Adrenal gland (tissue), 12 donors: Measurements from ENCODE around the gene CHRNA3. TPM values are rescaled to one million over a fixed set of nuclear protein-coding genes. Genes with fewer than 3 reads are reported as not detected.
A peak's percentile ranks its signal among the peaks of the same experiment; 100 is the strongest.

Experiments
- DNase-seq, 7 donors: peaks; one replicate each; pipeline ENCODE4 v3.0.0-alpha.2; 2019 to 2020
- H3K27ac ChIP-seq, 5 donors: fragments of 200-600 bp; sonication (generic) in 4 of 5; 1 replicate in 3 of 5; 2 replicates in 2 of 5; pipeline versions ENCODE4 v1.5.1 to v1.8.0; 2016 to 2020; ENCODE audit warnings: mild to moderate bottlenecking in 1 of 5
- H3K27me3 ChIP-seq: fragments of 200-600 bp; 2 replicates; pipeline ENCODE4 v1.8.0; 2021
- H3K36me3 ChIP-seq, 2 donors: fragments of 200-600 bp; replicated peaks in 1 of 2; 1 replicate in 1 of 2; 2 replicates in 1 of 2; pipeline versions ENCODE4 v1.5.1 to v1.8.0; 2018 to 2022
- H3K4me1 ChIP-seq, 2 donors: fragments of 200-600 bp; replicated peaks in 1 of 2; 1 replicate in 1 of 2; 2 replicates in 1 of 2; pipeline versions ENCODE4 v1.5.1 to v1.8.0; 2018 to 2021
- H3K4me3 ChIP-seq, 4 donors: fragments of 200-600 bp; sonication (generic) in 3 of 4; one replicate each; pipeline ENCODE4 v1.5.1; 2016 to 2018
- H3K9me3 ChIP-seq, 3 donors: fragments of 200-600 bp; sonication (generic) in 1 of 3; replicated peaks in 1 of 3; 1 replicate in 2 of 3; 2 replicates in 1 of 3; pipeline versions ENCODE4 v1.5.1 to v1.8.0; 2016 to 2021
- CTCF ChIP-seq, 6 experiments: fragments of 450-650 bp in 4 of 6; fragments of 200-600 bp in 2 of 6; sonication (generic) in 1 of 6; IDR thresholded peaks; 1 replicate in 5 of 6; 2 replicates in 1 of 6; pipeline versions ENCODE4 v1.5.1 to v1.8.0; 2016 to 2021; ENCODE audit warnings: antibody characterized with exemption in 6 of 6, mild to moderate bottlenecking in 2 of 6, moderate library complexity in 1 of 6
- POLR2A ChIP-seq, 2 donors: fragments of 450-650 bp; IDR thresholded peaks; one replicate each; pipeline ENCODE4 v1.6.1; 2017; ENCODE audit warnings: antibody characterized with exemption in 2 of 2, mild to moderate bottlenecking in 2 of 2, moderate library complexity in 1 of 2
- WGBS, 4 donors: extraction: QIAGEN DNeasy Blood & Tissue Kit in 2 of 4; methylation state at CpG; one replicate each; pipeline versions ENCODE4 v1.1.5 to v1.1.7; 2013 to 2017; 5-methylcytosine and 5-hydroxymethylcytosine counted together
- intact Hi-C, 2 donors: fragments of 100-400 bp; cut with DNase I; formaldehyde crosslinking; loops; one replicate each; pipeline versions ENCODE4 v1.14.1 to v1.15.0; 2022 to 2023
- polyA plus RNA-seq, 3 donors: library from polyadenylated mRNA; stranded (reverse); fragments of 200-250 nt in 2 of 3; fragments of 350-450 nt in 1 of 3; fragmentation: Illumina TruSeq in 1 of 3; extraction: RNeasy Lipid Tissue Mini Kit (QIAGEN cat#74804) in 1 of 3; gene quantifications; one replicate each; pipeline ENCODE4 v1.2.3, GENCODE V29; 2013 to 2014
- total RNA-seq, 9 donors: library from RNA; depleted of rRNA in 4 of 9; stranded (reverse); fragments of >200 nt in 4 of 9; fragments of 120-200 nt in 1 of 9; fragmentation: NEBNext Ultra II Directional in 1 of 9; extraction: Animal tissue kit (Norgen Biotek cat#: 25700) in 1 of 9; gene quantifications; one replicate each; pipeline versions ENCODE4 v1.1.0 to v1.2.4, GENCODE V29; 2013 to 2023
- donor health status: healthy with polysubstance abuse.
- donor health status: Bipolar disorder and iron deficiency.
- donor health status: DM: yes; HTN: yes; CAD: no.
- donor health status: DM: no; HTN: no; CAD: no.
- donor health status: DM: no; HTN: no; CAD: no.
- donor health status: DM: yes; HTN: yes; CAD: no.

Gene CHRNA3
- total and polyA plus RNA-seq, 12 donors = 0.43 to 62.6 (median 11.3) TPM

- Histone ChIP-seq H3K27me3 (peaks cover 15% of the 10 kb centered on the region), H3K9me3 (no peaks in the 10 kb centered on the region), H3K4me1 (peaks cover 0 to 11% of the 10 kb centered on the region in 2 donors), H3K36me3 (no peaks in the 10 kb centered on the region), H3K4me3 (no peak overlapping the region), H3K27ac (peak overlapping the region in 1 of 5 donors; percentile 47)
- intact Hi-C loops = no loop called here
- WGBS, 4 donors = 81 to 94% (median 83%) methylated on average over 10 to 17 of the region's 17 CpGs
- DNase-seq = peak in 1 of 7 donors; percentile 47
- no peak for TF ChIP-seq CTCF (IDR thresholded peaks at IDR 0.05)
- TF ChIP-seq POLR2A (IDR thresholded peaks at IDR 0.05) = no peak
These were observed 4.1 kb upstream of the CHRNA3 start for GRCh38 chr15:78624651-78625590.

GRCh38 chr15:78623786-78624497, 3.1 kb upstream of the CHRNA3 start:
- 85 to 91% (median 88%) methylated on average over 7 of the region's 7 CpGs for WGBS, 4 donors
- Histone ChIP-seq H3K27me3 (peaks cover 25% of the 10 kb centered on the region), H3K4me1 (peaks cover 0 to 11% of the 10 kb centered on the region in 2 donors), H3K4me3 (no peak overlapping the region), H3K9me3 (no peaks in the 10 kb centered on the region), H3K36me3 (no peaks in the 10 kb centered on the region), H3K27ac (no peak overlapping the region)
- no peak for TF ChIP-seq POLR2A (IDR thresholded peaks at IDR 0.05)
- TF ChIP-seq CTCF (IDR thresholded peaks at IDR 0.05) = no peak
- DNase-seq = peak in 2 of 7 donors; percentile 5 to 41
- intact Hi-C loops = no loop called here

GRCh38 chr15:78621810-78622402, 1.1 kb upstream of the CHRNA3 start:
- intact Hi-C loops = no loop called here
- peaks cover 28% of the 10 kb centered on the region for H3K27me3 ChIP-seq
- no peaks in the 10 kb centered on the region for H3K9me3 ChIP-seq
- WGBS, 4 donors = 84 to 91% (median 88%) methylated on average over 9 to 10 of the region's 10 CpGs
- no peaks in the 10 kb centered on the region for H3K36me3 ChIP-seq
- DNase-seq = peak in 2 of 7 donors; percentile 12 to 47
- TF ChIP-seq POLR2A (IDR thresholded peaks at IDR 0.05) (no peak), CTCF (IDR thresholded peaks at IDR 0.05) (no peak)
- no peak overlapping the region for H3K27ac ChIP-seq
- peaks cover 0 to 11% of the 10 kb centered on the region in 2 donors for H3K4me1 ChIP-seq
- H3K4me3 ChIP-seq = no peak overlapping the region
